AG10803 (cell line): ENCODE results near the gene ZBTB12.

Experiments
- DNase-seq: peaks from one replicate; pipeline ENCODE4 v3.0.0; 2010; ENCODE audit warnings: low read depth
- H3K4me3 ChIP-seq: 2 replicates; pipeline ENCODE4 v1.5.1; 2011; ENCODE audit warnings: mild to moderate bottlenecking, low read length, control low read depth
- CTCF ChIP-seq: conservative IDR thresholded peaks from 2 replicates; pipeline ENCODE4 v1.5.1; 2011; ENCODE audit warnings: mild to moderate bottlenecking, low read length, control low read depth, inconsistent platforms

The ZBTB12 gene

GRCh38 chr6:31901953-31902643 lies at the start of gene ZBTB12:
TSS of gene ZBTB12 (minus strand) at chr6:31902086. CDS start at chr6:31901305, 781 bp downstream.
- 0 out of 2 replicates have a peak, but pooled peaks have one; percentile 2 for TF ChIP-seq CTCF
- peak; percentile 94 for DNase-seq
- peak within 1 kb of the TSS; percentile 69 for H3K4me3 ChIP-seq

DNA sequence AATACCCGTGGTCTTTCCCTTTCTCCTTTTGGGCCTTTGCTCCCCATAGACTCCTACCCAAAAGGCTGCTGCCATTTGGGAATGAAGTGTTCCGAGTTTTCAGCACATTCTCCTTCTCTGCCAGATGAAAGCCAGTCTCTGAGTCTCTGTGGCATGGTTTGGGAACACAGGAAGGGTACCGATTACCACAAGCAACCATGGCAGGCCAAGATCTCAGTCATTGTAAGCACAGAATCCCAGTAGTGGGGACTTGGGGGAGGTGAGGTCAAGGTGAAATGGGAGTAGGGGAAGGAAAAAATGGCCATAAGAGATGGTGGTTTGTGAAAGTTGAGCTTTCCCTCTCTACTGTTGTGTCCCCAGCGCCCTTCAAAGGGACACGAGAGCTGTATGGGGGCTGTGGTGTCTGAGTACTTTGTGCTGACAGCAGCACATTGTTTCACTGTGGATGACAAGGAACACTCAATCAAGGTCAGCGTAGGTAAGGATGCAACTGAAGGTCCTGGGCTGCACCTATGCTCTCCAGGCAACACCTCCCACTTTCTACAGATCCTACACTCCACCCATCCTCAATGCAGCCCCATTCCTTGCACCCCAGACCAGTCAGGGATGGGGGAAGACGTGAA lies 48.2 kb upstream of the ZBTB12 start:
- DNase-seq, result no peak
- H3K4me3 ChIP-seq, result no peak overlapping the region
- no peak for TF ChIP-seq CTCF

GRCh38 chr6:31948753-31949413 lies 47.0 kb upstream of the ZBTB12 start:
- no peak for DNase-seq
- no peak overlapping the region for H3K4me3 ChIP-seq
- TF ChIP-seq CTCF, result no peak

DNA sequence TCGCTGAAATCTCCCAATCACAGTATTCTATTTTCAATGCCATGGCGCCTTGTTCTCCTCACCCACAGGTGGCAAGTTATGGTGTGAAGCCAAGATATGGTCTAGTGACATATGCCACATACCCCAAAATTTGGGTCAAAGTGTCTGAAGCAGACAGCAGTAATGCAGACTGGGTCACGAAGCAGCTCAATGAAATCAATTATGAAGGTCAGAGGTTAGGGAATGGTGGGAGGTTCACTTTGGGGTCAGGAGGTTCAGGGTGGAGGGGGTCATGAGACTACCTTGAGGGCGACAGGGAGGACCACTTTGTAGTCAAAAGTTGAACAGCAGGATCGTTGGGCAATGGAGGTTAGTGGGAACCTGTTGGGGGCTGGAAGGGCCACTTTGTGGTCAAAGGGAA lies 46.4 kb upstream of the ZBTB12 start:
- TF ChIP-seq CTCF, result no peak
- no peak overlapping the region for H3K4me3 ChIP-seq
- no peak for DNase-seq

GRCh38 chr6:31947864-31948263 lies 46.0 kb upstream of the ZBTB12 start:
- no peak overlapping the region for H3K4me3 ChIP-seq
- no peak for DNase-seq
- no peak for TF ChIP-seq CTCF

DNA sequence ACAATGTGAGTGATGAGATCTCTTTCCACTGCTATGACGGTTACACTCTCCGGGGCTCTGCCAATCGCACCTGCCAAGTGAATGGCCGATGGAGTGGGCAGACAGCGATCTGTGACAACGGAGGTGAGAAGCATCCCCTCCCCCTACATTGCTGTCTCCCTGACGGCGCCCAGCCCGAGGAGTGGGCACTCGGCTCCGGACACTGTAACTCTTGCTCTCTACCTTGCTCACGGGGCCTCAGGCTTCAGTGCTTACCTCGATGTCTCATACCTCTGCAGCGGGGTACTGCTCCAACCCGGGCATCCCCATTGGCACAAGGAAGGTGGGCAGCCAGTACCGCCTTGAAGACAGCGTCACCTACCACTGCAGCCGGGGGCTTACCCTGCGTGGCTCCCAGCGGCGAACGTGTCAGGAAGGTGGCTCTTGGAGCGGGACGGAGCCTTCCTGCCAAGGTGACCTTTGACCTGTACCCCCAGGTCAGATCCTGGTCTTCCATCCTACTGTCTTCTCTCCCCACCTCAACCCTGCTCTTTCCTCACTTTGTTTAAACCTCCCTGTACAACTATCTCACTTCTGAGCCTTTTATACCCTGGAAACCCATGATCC lies 45.3 kb upstream of the ZBTB12 start:
- no peak for TF ChIP-seq CTCF
- DNase-seq, result no peak
- H3K4me3 ChIP-seq, result no peak overlapping the region
